Measurements from ENCODE around the gene CDC25C. TPM values are rescaled to one million over a fixed set of nuclear protein-coding genes. Genes with fewer than 3 reads are reported as not detected.

CDC25C gene
- total RNA-seq, 1 experiment from 2014 or later = 14.7 TPM

GRCh38 chr5:138289296-138289695 lies 42.3 kb downstream of the CDC25C start:
- no peaks in the 10 kb centered on the region for H3K27me3 ChIP-seq (ENCODE audit: low read length)
- no peaks in the 10 kb centered on the region for H3K79me2 ChIP-seq (ENCODE audit: low read length)
- no peaks in the 10 kb centered on the region for H3K36me3 ChIP-seq (ENCODE audit: low read depth, low read length)
- H3K4me2 ChIP-seq (ENCODE audit: low read length) = no peak overlapping the region
- no peak overlapping the region for H3K27ac ChIP-seq (ENCODE audit: low read length)
- no peaks in the 10 kb centered on the region for H3F3A ChIP-seq (ENCODE audit: low read length, unreplicated experiment)
- TF ChIP-seq EZH2phosphoT487 (IDR thresholded peaks at IDR 0.05; ENCODE audit: borderline replicate concordance, low read length) = no peak
- TF ChIP-seq CTCF (conservative IDR thresholded peaks at IDR 0.05; ENCODE audit: low read depth, low read length) = no peak
- TF ChIP-seq EZH2 (IDR thresholded peaks at IDR 0.05; ENCODE audit: low read length, unreplicated experiment) = no peak
- H2AFZ ChIP-seq (ENCODE audit: low read length) = no peak overlapping the region
- no peak for DNase-seq
- BruUV-seq (replicated peaks) = no TSS peak
- CTCF ChIA-PET = no interaction called here
- intact Hi-C loops (cut with micrococcal nuclease) = no loop called here
- ATAC-seq = no peak
- H3K4me1 ChIP-seq (ENCODE audit: insufficient read depth, low read length) = no peaks in the 10 kb centered on the region
- no peaks in the 10 kb centered on the region for H4K20me1 ChIP-seq (ENCODE audit: low read length)
- no peak overlapping the region for H3K9ac ChIP-seq (ENCODE audit: low read length)
- POLR2A ChIA-PET (ENCODE audit: unreplicated experiment) = no interaction called here
- H3K4me3 ChIP-seq (ENCODE audit: low read length) = no peak overlapping the region
- no peaks in the 10 kb centered on the region for H3K9me2 ChIP-seq (replicated peaks; ENCODE audit: low read length)
- no peaks in the 10 kb centered on the region for H3K9me3 ChIP-seq (ENCODE audit: low read length)

DNA sequence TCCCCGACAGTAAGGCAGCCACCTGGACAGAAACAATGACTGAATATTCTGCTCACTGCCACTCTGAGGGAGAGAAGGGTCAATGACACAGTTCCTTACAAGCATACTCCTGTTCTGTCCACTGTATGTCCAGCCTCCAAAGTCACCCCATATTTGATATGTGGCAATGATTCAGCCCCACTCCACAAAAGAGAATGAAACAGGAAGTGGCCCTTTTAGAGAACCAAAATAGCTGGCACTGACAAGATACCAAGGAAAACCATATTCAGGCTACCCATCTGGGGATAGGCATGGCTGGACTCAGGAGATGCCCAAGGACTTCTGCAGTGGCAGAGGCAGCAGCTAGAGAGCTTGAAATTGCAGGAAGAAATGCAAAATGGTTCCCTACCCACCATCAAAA lies 44.4 kb downstream of the CDC25C start:
- intact Hi-C loops (cut with micrococcal nuclease) = no loop called here
- no peaks in the 10 kb centered on the region for H3K27me3 ChIP-seq (ENCODE audit: low read length)
- POLR2A ChIA-PET (ENCODE audit: unreplicated experiment) = no interaction called here

More for the DNA sequence above, 44.4 kb downstream of the CDC25C start:
- H3K9me2 ChIP-seq (replicated peaks; ENCODE audit: low read length) = no peaks in the 10 kb centered on the region
- TF ChIP-seq EZH2phosphoT487 (IDR thresholded peaks at IDR 0.05; ENCODE audit: borderline replicate concordance, low read length) (no peak), CTCF (conservative IDR thresholded peaks at IDR 0.05; ENCODE audit: low read depth, low read length) (no peak), EZH2 (IDR thresholded peaks at IDR 0.05; ENCODE audit: low read length, unreplicated experiment) (no peak)
- ATAC-seq (no peak), DNase-seq (no peak)
- H3F3A ChIP-seq (ENCODE audit: low read length, unreplicated experiment) = no peaks in the 10 kb centered on the region
- H3K4me3 ChIP-seq (ENCODE audit: low read length) = no peak overlapping the region
- no peak overlapping the region for H3K27ac ChIP-seq (ENCODE audit: low read length)
- no peaks in the 10 kb centered on the region for H3K79me2 ChIP-seq (ENCODE audit: low read length)
- no TSS peak for BruUV-seq (replicated peaks)
- no peaks in the 10 kb centered on the region for H3K4me1 ChIP-seq (ENCODE audit: insufficient read depth, low read length)
- H3K4me2 ChIP-seq (ENCODE audit: low read length) = no peak overlapping the region
- no peak overlapping the region for H3K9ac ChIP-seq (ENCODE audit: low read length)
- no peaks in the 10 kb centered on the region for H3K36me3 ChIP-seq (ENCODE audit: low read depth, low read length)
- H3K9me3 ChIP-seq (ENCODE audit: low read length) = no peaks in the 10 kb centered on the region
- H4K20me1 ChIP-seq (ENCODE audit: low read length) = no peaks in the 10 kb centered on the region
- no peak overlapping the region for H2AFZ ChIP-seq (ENCODE audit: low read length)
- CTCF ChIA-PET = no interaction called here

All from PC-3 (cell line).